Measurements from ENCODE around the gene GLS.

DNA sequence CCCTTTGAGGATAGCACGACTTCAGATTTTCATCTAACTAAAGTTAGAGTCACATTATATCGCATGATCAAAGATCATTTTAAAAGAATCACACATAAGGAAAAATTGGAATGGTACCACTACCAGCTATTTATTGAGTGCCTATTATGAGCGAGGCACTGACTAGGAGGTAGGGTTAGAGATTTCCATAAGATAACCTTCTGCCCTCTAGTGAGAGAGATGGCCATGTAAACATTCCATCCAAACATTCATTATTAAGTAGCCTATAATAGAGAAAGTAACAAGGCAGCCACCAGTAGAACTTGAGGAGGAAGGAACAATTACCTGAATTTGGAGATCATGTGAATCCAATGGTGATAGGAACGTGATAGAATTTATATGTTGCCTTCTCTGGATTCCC lies 25.4 kb upstream of the GLS start:
- no peak; the same call in 1 of the 2 replicates for TF ChIP-seq CTCF (IDR thresholded peaks at IDR 0.05; ENCODE audit: low read depth, low read length)
- TF ChIP-seq EZH2phosphoT487 (IDR thresholded peaks at IDR 0.05; ENCODE audit: low read depth) = no peak
